ENCODE measurements around the gene EGFR.

The EGFR gene

GRCh38 chr7:55070854-55071253 is 52.0 kb downstream of the EGFR start:
- TF ChIP-seq CTCF (IDR thresholded peaks at IDR 0.05; ENCODE audit: low read depth, low read length, missing control alignments) = no peak
- no peak for DNase-seq (ENCODE audit: extremely low read depth, low read depth)
- no peak overlapping the region for H3K4me3 ChIP-seq (replicated peaks; ENCODE audit: low read depth, low read length)

- no peak overlapping the region for H3K4me3 ChIP-seq (replicated peaks; ENCODE audit: low read depth, low read length)
- DNase-seq (ENCODE audit: extremely low read depth, low read depth) = no peak
- TF ChIP-seq CTCF (IDR thresholded peaks at IDR 0.05; ENCODE audit: low read depth, low read length, missing control alignments) = no peak
These were observed 52.8 kb downstream of the EGFR start for GRCh38 chr7:55071411-55072175.

GRCh38 chr7:55072251-55072650 is 53.4 kb downstream of the EGFR start:
- no peak for DNase-seq (ENCODE audit: extremely low read depth, low read depth)
- no peak overlapping the region for H3K4me3 ChIP-seq (replicated peaks; ENCODE audit: low read depth, low read length)
- no peak for TF ChIP-seq CTCF (IDR thresholded peaks at IDR 0.05; ENCODE audit: low read depth, low read length, missing control alignments)

GRCh38 chr7:55073051-55073511 is 54.3 kb downstream of the EGFR start:
- H3K4me3 ChIP-seq (replicated peaks; ENCODE audit: low read depth, low read length) = no peak overlapping the region
- TF ChIP-seq CTCF (IDR thresholded peaks at IDR 0.05; ENCODE audit: low read depth, low read length, missing control alignments) = no peak
- DNase-seq (ENCODE audit: extremely low read depth, low read depth) = no peak

- peak overlapping the region; percentile 21; the same call in 1 of the 2 replicates for H3K4me3 ChIP-seq (replicated peaks; ENCODE audit: low read depth, low read length)
- DNase-seq (ENCODE audit: extremely low read depth, low read depth) = peak; percentile 93
- no peak for TF ChIP-seq CTCF (IDR thresholded peaks at IDR 0.05; ENCODE audit: low read depth, low read length, missing control alignments)
These were observed 55.2 kb downstream of the EGFR start for GRCh38 chr7:55073976-55074528.

GRCh38 chr7:55075464-55076021 is 56.7 kb downstream of the EGFR start:
- DNase-seq (ENCODE audit: extremely low read depth, low read depth) = no peak
- no peak overlapping the region for H3K4me3 ChIP-seq (replicated peaks; ENCODE audit: low read depth, low read length)
- TF ChIP-seq CTCF (IDR thresholded peaks at IDR 0.05; ENCODE audit: low read depth, low read length, missing control alignments) = no peak
